H9 (cell line): Measurements from ENCODE around the gene HOXD4. TPM values are rescaled to one million over a fixed set of nuclear protein-coding genes. Genes with fewer than 3 reads are reported as not detected.
A peak's percentile ranks its signal among the peaks of the same experiment; 100 is the strongest.

Experiments
- DNase-seq: peaks from one replicate; pipeline ENCODE4 v3.0.0-alpha.2; 2017
- H2AFZ ChIP-seq: one replicate; pipeline ENCODE4 v1.6.1; 2013; ENCODE audit warnings: mild to moderate bottlenecking, low read length, control low read depth, moderate library complexity
- H2AK5ac ChIP-seq: 2 replicates; pipeline ENCODE4 v1.6.1; 2013; ENCODE audit warnings: low read length, control low read depth, mixed read lengths; ENCODE audit not compliant: insufficient read length
- H2BK120ac ChIP-seq: one replicate; pipeline ENCODE4 v1.6.1; 2013; ENCODE audit warnings: low read depth, mild to moderate bottlenecking, low read length, control low read depth, inconsistent platforms; ENCODE audit not compliant: poor library complexity, severe bottlenecking
- H2BK12ac ChIP-seq: 2 replicates; pipeline ENCODE4 v1.6.1; 2013; ENCODE audit warnings: low read length, control low read depth, mixed read lengths, low read depth; ENCODE audit not compliant: insufficient read length
- H2BK15ac ChIP-seq: 2 replicates; pipeline ENCODE4 v1.6.1; 2013; ENCODE audit warnings: low read depth, low read length, control low read depth
- H2BK20ac ChIP-seq: one replicate; pipeline ENCODE4 v1.6.1; 2013; ENCODE audit warnings: low read depth, mild to moderate bottlenecking, low read length, control low read depth, inconsistent platforms; ENCODE audit not compliant: poor library complexity, severe bottlenecking
- H2BK5ac ChIP-seq: 2 replicates; pipeline ENCODE4 v1.6.1; 2013; ENCODE audit warnings: low read length, control low read depth, mixed read lengths; ENCODE audit not compliant: insufficient read length
- H3K14ac ChIP-seq: 2 replicates; pipeline ENCODE4 v1.6.1; 2013; ENCODE audit warnings: low read length, control low read depth; ENCODE audit not compliant: insufficient read depth
- H3K18ac ChIP-seq: 2 replicates; pipeline ENCODE4 v1.6.1; 2013; ENCODE audit warnings: low read depth, mild to moderate bottlenecking, mixed read lengths, low read length, control low read depth; ENCODE audit not compliant: insufficient read length
- H3K23ac ChIP-seq: 2 replicates; pipeline ENCODE4 v1.6.1; 2013; ENCODE audit warnings: low read length, control low read depth, mixed read lengths, low read depth; ENCODE audit not compliant: insufficient read length
- H3K23me2 ChIP-seq: 2 replicates; pipeline ENCODE4 v1.6.1; 2013; ENCODE audit warnings: low read depth, mild to moderate bottlenecking, mixed read lengths, low read length, control low read depth; ENCODE audit not compliant: insufficient read length, poor library complexity, severe bottlenecking
- H3K27ac ChIP-seq: 2 replicates; pipeline ENCODE4 v1.5.1; 2013; ENCODE audit warnings: low read length, control low read depth, mixed read lengths, low read depth; ENCODE audit not compliant: insufficient read length
- H3K27me3 ChIP-seq: 2 replicates; pipeline ENCODE4 v1.6.1; 2013; ENCODE audit warnings: low read length, control low read depth, inconsistent platforms; ENCODE audit not compliant: insufficient read depth
- H3K4ac ChIP-seq: 2 replicates; pipeline ENCODE4 v1.6.1; 2013; ENCODE audit warnings: low read depth, mild to moderate bottlenecking, control low read depth, inconsistent platforms, low read length, moderate library complexity
- H3K4me1 ChIP-seq: 2 replicates; pipeline ENCODE4 v1.6.1; 2013; ENCODE audit warnings: low read length, control low read depth, inconsistent platforms; ENCODE audit not compliant: insufficient read depth
- H3K4me2 ChIP-seq: 2 replicates; pipeline ENCODE4 v1.6.1; 2013; ENCODE audit warnings: low read length, control low read depth, mixed read lengths; ENCODE audit not compliant: insufficient read length, insufficient read depth
- H3K56ac ChIP-seq: 2 replicates; pipeline ENCODE4 v1.6.1; 2013; ENCODE audit warnings: low read depth, mild to moderate bottlenecking, mixed read lengths, low read length, control low read depth; ENCODE audit not compliant: insufficient read length
- H3K79me1 ChIP-seq: 2 replicates; pipeline ENCODE4 v1.6.1; 2013; ENCODE audit warnings: low read depth, mild to moderate bottlenecking, moderate library complexity, low read length, control low read depth, inconsistent platforms; ENCODE audit not compliant: insufficient read depth, poor library complexity, severe bottlenecking
- H3K79me2 ChIP-seq: 2 replicates; pipeline ENCODE4 v1.6.1; 2013; ENCODE audit warnings: low read length, control low read depth, inconsistent platforms; ENCODE audit not compliant: insufficient read depth
- H3K9ac ChIP-seq: 2 replicates; pipeline ENCODE4 v1.6.1; 2013; ENCODE audit warnings: low read length, control low read depth, mixed read lengths; ENCODE audit not compliant: insufficient read length; ENCODE audit errors: extremely low read depth
- H3K9me3 ChIP-seq: one replicate; pipeline ENCODE4 v1.6.1; 2013; ENCODE audit warnings: low read depth, low read length, inconsistent platforms; ENCODE audit not compliant: control insufficient read depth
- H3T11ph ChIP-seq: one replicate; pipeline ENCODE4 v1.6.1; 2013; ENCODE audit warnings: mild to moderate bottlenecking, low read length, control low read depth, inconsistent platforms
- H4K20me1 ChIP-seq: one replicate; pipeline ENCODE4 v1.6.1; 2013; ENCODE audit not compliant: control insufficient read depth, insufficient read length, insufficient read depth
- H4K5ac ChIP-seq: 2 replicates; pipeline ENCODE4 v1.6.1; 2013; ENCODE audit warnings: low read depth, mild to moderate bottlenecking, mixed read lengths, low read length, control low read depth; ENCODE audit not compliant: insufficient read length
- H4K8ac ChIP-seq: replicated peaks from 2 replicates; pipeline ENCODE4 v1.6.1; 2013; ENCODE audit warnings: low read length, control low read depth, mixed read lengths, low read depth; ENCODE audit not compliant: insufficient read length
- H4K91ac ChIP-seq: 2 replicates; pipeline ENCODE4 v1.6.1; 2013; ENCODE audit warnings: low read depth, mild to moderate bottlenecking, moderate library complexity, mixed read lengths, low read length, control low read depth; ENCODE audit not compliant: insufficient read length
- H3K27ac Mint-ChIP-seq, 3 experiments: 2 replicates in 2 of 3; 3 replicates in 1 of 3; pipeline ENCODE4 v1.8.0; 2020 to 2021; ENCODE audit warnings: mixed read lengths in 3 of 3, mild to moderate bottlenecking in 1 of 3, moderate library complexity in 1 of 3
- H3K27me3 Mint-ChIP-seq: 2 replicates; pipeline ENCODE4 v1.8.0; 2021; ENCODE audit warnings: low read depth, mild to moderate bottlenecking, moderate library complexity, mixed read lengths
- H3K36me3 Mint-ChIP-seq, 3 experiments: 2 replicates in 2 of 3; 3 replicates in 1 of 3; pipeline ENCODE4 v1.8.0; 2020 to 2021; ENCODE audit warnings: low read depth in 3 of 3, mixed read lengths in 3 of 3; ENCODE audit not compliant: insufficient read depth in 1 of 3
- H3K4me1 Mint-ChIP-seq, 2 experiments: 2 replicates each; pipeline ENCODE4 v1.8.0; 2020; ENCODE audit warnings: mixed read lengths in 2 of 2
- H3K4me3 Mint-ChIP-seq, 2 experiments: 2 replicates in 1 of 2; 3 replicates in 1 of 2; pipeline ENCODE4 v1.8.0; 2020 to 2021; ENCODE audit warnings: mild to moderate bottlenecking in 2 of 2, mixed read lengths in 2 of 2, moderate library complexity in 1 of 2
- H3K9me3 Mint-ChIP-seq, 2 experiments: 2 replicates in 1 of 2; 3 replicates in 1 of 2; pipeline ENCODE4 v1.8.0; 2020; ENCODE audit warnings: mild to moderate bottlenecking in 2 of 2, mixed read lengths in 2 of 2, moderate library complexity in 1 of 2
- WGBS: extraction: QIAGEN DNeasy Blood & Tissue Kit; methylation state at CpG from one replicate; pipeline ENCODE4 v1.1.7; 2013; ENCODE audit warnings: missing lambda C conversion rate, low lambda C conversion rate, mixed read lengths; ENCODE audit not compliant: insufficient read length; ENCODE audit errors: extremely low coverage; 5-methylcytosine and 5-hydroxymethylcytosine counted together
- total RNA-seq: library from RNA; stranded (reverse); gene quantifications from 2 replicates; pipeline ENCODE4 v1.2.1, GENCODE V29; 2021
- TF ChIP-seq, protein P1 (sequence below): fragments of 200-600 bp; sonication (generic); conservative IDR thresholded peaks from 3 replicates; pipeline ENCODE4 v1.8.0; 2021; ENCODE audit warnings: antibody characterized with exemption, mild to moderate bottlenecking

Gene HOXD4
- total RNA-seq, 1 experiment from 2014 or later: not detected

DNA sequence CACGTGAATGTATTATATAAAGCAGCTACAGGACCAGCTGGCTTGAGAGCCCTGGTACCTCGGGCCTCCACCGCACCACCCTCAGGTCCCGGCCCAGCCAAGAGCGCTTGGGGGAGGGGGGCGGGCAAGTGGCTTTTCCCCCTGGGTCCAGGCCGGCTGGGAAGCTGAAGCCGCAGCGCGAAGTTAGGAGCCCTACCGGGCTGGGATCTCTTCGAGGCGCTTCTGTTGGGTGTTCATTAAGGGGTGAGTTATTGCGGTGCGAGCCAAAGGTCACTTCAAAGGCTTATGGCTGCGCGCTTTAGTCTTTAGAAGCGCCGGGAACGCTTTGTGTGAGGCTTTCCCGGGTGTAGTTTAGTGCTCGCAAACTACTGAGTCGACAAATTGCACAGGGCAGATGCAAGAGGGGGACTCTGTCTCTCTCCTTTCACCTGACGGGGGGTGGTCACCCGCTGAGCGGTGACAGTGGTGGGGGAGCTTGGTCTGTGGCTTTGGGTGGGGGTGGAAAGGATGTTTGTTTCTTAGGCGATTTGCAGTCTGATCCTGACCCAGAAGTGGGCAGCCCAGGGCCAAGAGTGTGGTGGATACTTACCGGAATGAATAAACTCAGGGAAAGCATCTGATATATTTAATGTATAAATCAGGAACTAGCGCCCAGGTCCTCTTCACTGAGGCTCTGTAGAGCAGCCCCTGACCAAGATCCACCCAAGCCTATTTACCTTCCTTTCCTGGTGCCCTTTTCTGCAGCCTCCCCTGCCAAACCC, 11.7 kb downstream of the HOXD4 start:
- no peak overlapping the region for H4K5ac ChIP-seq
- Mint-ChIP-seq H3K36me3 (no peaks in the 10 kb centered on the region; a peak in 1 of 7 replicates), H3K9me3 (peaks cover 2 to 5% of the 10 kb centered on the region in 2 experiments; a peak in 3 of 5 replicates), H3K4me1 (peaks cover 3 to 33% of the 10 kb centered on the region in 2 experiments; a peak in 3 of 4 replicates), H3K4me3 (peak overlapping the region in 1 of 2 experiments; percentile 38; a peak in 2 of 5 replicates), H3K27me3 (peaks cover 100% of the 10 kb centered on the region), H3K27ac (no peak overlapping the region)
- WGBS: no CpG with 5 or more reads among the region's 29 CpGs
- no peak overlapping the region for H3K23ac ChIP-seq
- no peaks in the 10 kb centered on the region for H3K23me2 ChIP-seq
- no peak overlapping the region for H4K8ac ChIP-seq
- no peak overlapping the region for H3K27ac ChIP-seq
- TF ChIP-seq, protein P1, sequence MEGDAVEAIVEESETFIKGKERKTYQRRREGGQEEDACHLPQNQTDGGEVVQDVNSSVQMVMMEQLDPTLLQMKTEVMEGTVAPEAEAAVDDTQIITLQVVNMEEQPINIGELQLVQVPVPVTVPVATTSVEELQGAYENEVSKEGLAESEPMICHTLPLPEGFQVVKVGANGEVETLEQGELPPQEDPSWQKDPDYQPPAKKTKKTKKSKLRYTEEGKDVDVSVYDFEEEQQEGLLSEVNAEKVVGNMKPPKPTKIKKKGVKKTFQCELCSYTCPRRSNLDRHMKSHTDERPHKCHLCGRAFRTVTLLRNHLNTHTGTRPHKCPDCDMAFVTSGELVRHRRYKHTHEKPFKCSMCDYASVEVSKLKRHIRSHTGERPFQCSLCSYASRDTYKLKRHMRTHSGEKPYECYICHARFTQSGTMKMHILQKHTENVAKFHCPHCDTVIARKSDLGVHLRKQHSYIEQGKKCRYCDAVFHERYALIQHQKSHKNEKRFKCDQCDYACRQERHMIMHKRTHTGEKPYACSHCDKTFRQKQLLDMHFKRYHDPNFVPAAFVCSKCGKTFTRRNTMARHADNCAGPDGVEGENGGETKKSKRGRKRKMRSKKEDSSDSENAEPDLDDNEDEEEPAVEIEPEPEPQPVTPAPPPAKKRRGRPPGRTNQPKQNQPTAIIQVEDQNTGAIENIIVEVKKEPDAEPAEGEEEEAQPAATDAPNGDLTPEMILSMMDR: no peak
- H3K56ac ChIP-seq: no peak overlapping the region
- no peak overlapping the region for H3K18ac ChIP-seq
- no peak overlapping the region for H2BK120ac ChIP-seq
- no peak overlapping the region for H3K4ac ChIP-seq
- no peak overlapping the region for H2BK20ac ChIP-seq
- no peak overlapping the region for H4K91ac ChIP-seq
- H3K9ac ChIP-seq: no peak overlapping the region
- H2BK5ac ChIP-seq: no peak overlapping the region
- H2AFZ ChIP-seq: no peak overlapping the region
- H3K79me1 ChIP-seq: no peaks in the 10 kb centered on the region
- H2BK15ac ChIP-seq: no peak overlapping the region
- no peak overlapping the region for H2BK12ac ChIP-seq
- peaks cover 99% of the 10 kb centered on the region for H3K27me3 ChIP-seq
- H4K20me1 ChIP-seq: peaks cover 2% of the 10 kb centered on the region
- no peaks in the 10 kb centered on the region for H3K79me2 ChIP-seq
- H3K14ac ChIP-seq: no peak overlapping the region
- no peaks in the 10 kb centered on the region for H3K4me1 ChIP-seq
- H3K9me3 ChIP-seq: no peaks in the 10 kb centered on the region
- H3K4me2 ChIP-seq: no peak overlapping the region
- DNase-seq: no peak
- H2AK5ac ChIP-seq: no peak overlapping the region
- H3T11ph ChIP-seq: no peak overlapping the region
